ENCODE data around the gene IL19. TPM values are rescaled to one million over a fixed set of nuclear protein-coding genes. Genes with fewer than 3 reads are reported as not detected.

IL19 gene
- total RNA-seq, 4 donors from 2014 or later, result not detected

GRCh38 chr1:206835186-206835585 is 64.6 kb downstream of the IL19 start:
- H3K9me3 ChIP-seq, result no peaks in the 10 kb centered on the region
- no peak for DNase-seq
- no peak overlapping the region for H3K4me3 ChIP-seq
- peaks cover 0 to 7% (median 0%) of the 10 kb centered on the region in 4 donors for H3K4me1 ChIP-seq
- TF ChIP-seq CTCF (IDR thresholded peaks at IDR 0.05), result no peak
- TF ChIP-seq POLR2A (IDR thresholded peaks at IDR 0.05), result no peak
- no peaks in the 10 kb centered on the region for H3K36me3 ChIP-seq
- H3K27me3 ChIP-seq, result no peaks in the 10 kb centered on the region
- H3K27ac ChIP-seq, result no peak overlapping the region

- no peak for TF ChIP-seq POLR2A (IDR thresholded peaks at IDR 0.05)
- TF ChIP-seq CTCF (IDR thresholded peaks at IDR 0.05), result no peak
Measured at GRCh38 chr1:206836111-206836510, 65.5 kb downstream of the IL19 start.

GRCh38 chr1:206839006-206839560 is 68.5 kb downstream of the IL19 start:
- H3K9me3 ChIP-seq, result no peaks in the 10 kb centered on the region
- no peak overlapping the region for H3K27ac ChIP-seq
- H3K36me3 ChIP-seq, result no peaks in the 10 kb centered on the region
- TF ChIP-seq POLR2A (IDR thresholded peaks at IDR 0.05) (no peak), CTCF (IDR thresholded peaks at IDR 0.05) (no peak)
- H3K4me3 ChIP-seq, result no peak overlapping the region
- H3K4me1 ChIP-seq, result no peaks in the 10 kb centered on the region
- no peaks in the 10 kb centered on the region for H3K27me3 ChIP-seq
- no peak for DNase-seq

More at GRCh38 chr1:206836111-206836510, 65.5 kb downstream of the IL19 start:
- no peaks in the 10 kb centered on the region for H3K27me3 ChIP-seq
- H3K36me3 ChIP-seq, result no peaks in the 10 kb centered on the region
- H3K4me1 ChIP-seq, result peaks cover 0 to 7% (median 0%) of the 10 kb centered on the region in 4 donors
- no peak for DNase-seq
- H3K4me3 ChIP-seq, result no peak overlapping the region
- H3K9me3 ChIP-seq, result no peaks in the 10 kb centered on the region
- no peak overlapping the region for H3K27ac ChIP-seq

- Histone ChIP-seq H3K27me3 (no peaks in the 10 kb centered on the region), H3K27ac (no peak overlapping the region), H3K4me1 (no peaks in the 10 kb centered on the region), H3K9me3 (no peaks in the 10 kb centered on the region), H3K4me3 (no peak overlapping the region), H3K36me3 (no peaks in the 10 kb centered on the region)
- TF ChIP-seq CTCF (IDR thresholded peaks at IDR 0.05) (no peak), POLR2A (IDR thresholded peaks at IDR 0.05) (no peak)
- no peak for DNase-seq
Measured at GRCh38 chr1:206839857-206840256, 69.3 kb downstream of the IL19 start.

GRCh38 chr1:206841609-206842323 is 71.2 kb downstream of the IL19 start:
- no peak for DNase-seq
- no peaks in the 10 kb centered on the region for H3K4me1 ChIP-seq
- TF ChIP-seq POLR2A (IDR thresholded peaks at IDR 0.05) (no peak), CTCF (IDR thresholded peaks at IDR 0.05) (no peak)

More at GRCh38 chr1:206841609-206842323, 71.2 kb downstream of the IL19 start:
- no peak overlapping the region for H3K4me3 ChIP-seq
- H3K36me3 ChIP-seq, result no peaks in the 10 kb centered on the region
- no peak overlapping the region for H3K27ac ChIP-seq
- no peaks in the 10 kb centered on the region for H3K9me3 ChIP-seq
- no peaks in the 10 kb centered on the region for H3K27me3 ChIP-seq

Data from Peyer's patch (tissue), 4 donors.